Activated naive CD4-positive, alpha-beta T cell treated with anti-CD3 and anti-CD28 coated beads, Interleukin-2, amount 10 ng/mL, durations not matched to agents 7 days and 5 days (primary cell): ENCODE results near the gene CTSE.

ENCODE experiments used
- CTCF ChIA-PET: fragments of 350-600 bp; sonication (Branson Sonifier 250); formaldehyde crosslinking; loops from one replicate; lab custom pipeline; 2021; ENCODE audit warnings: antibody characterized with exemption; lab: Charles Lee
- DNase-seq: peaks from one replicate; pipeline ENCODE4 v3.0.0-alpha.2; 2020
- H3K27ac Mint-ChIP-seq: one replicate; pipeline ENCODE4 v1.8.0; 2021; ENCODE audit warnings: mild to moderate bottlenecking, moderate library complexity, mixed read lengths
- H3K27me3 Mint-ChIP-seq: one replicate; pipeline ENCODE4 v1.8.0; 2021; ENCODE audit warnings: mild to moderate bottlenecking, mixed read lengths
- H3K36me3 Mint-ChIP-seq: one replicate; pipeline ENCODE4 v1.8.0; 2021; ENCODE audit warnings: mixed read lengths
- H3K4me1 Mint-ChIP-seq: one replicate; pipeline ENCODE4 v1.8.0; 2021; ENCODE audit warnings: mixed read lengths
- H3K4me3 Mint-ChIP-seq: one replicate; pipeline ENCODE4 v1.8.0; 2021; ENCODE audit warnings: mild to moderate bottlenecking, moderate library complexity, mixed read lengths
- H3K9me3 Mint-ChIP-seq: one replicate; pipeline ENCODE4 v1.8.0; 2021; ENCODE audit warnings: mixed read lengths

The CTSE gene

DNA sequence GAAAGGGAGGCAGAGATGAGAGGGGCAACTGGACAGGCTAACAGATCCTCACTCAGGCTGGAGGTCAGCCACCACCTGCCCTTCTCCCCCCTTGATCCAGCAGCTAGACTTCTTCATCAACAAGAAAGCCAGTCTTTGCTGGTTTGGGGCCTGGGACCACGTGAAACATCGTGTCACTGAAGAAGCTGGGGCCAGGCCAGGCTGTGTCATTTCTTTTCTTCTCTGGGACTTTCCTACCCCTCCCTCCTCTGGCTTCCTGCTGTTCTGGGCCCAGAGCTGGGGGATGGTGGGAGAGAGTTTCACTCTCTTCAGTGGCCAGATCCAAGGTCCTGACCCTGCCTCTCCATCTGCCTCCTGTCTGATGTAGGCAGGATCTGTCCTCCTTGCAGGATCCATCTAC is 62.3 kb downstream of the CTSE start:
- Mint-ChIP-seq H3K4me3 (no peak overlapping the region), H3K4me1 (peaks cover 2% of the 10 kb centered on the region), H3K36me3 (no peaks in the 10 kb centered on the region), H3K27ac (no peak overlapping the region), H3K9me3 (no peaks in the 10 kb centered on the region), H3K27me3 (peaks cover 67% of the 10 kb centered on the region)
- CTCF ChIA-PET: interaction anchor here (0.6 to 1.3 kb wide), 5 partner anchors 9 to 42 kb away, joined by 3 to 8 read pairs (median 3); no protein-coding TSS in a partner anchor
- peak; percentile 26 for DNase-seq

DNA sequence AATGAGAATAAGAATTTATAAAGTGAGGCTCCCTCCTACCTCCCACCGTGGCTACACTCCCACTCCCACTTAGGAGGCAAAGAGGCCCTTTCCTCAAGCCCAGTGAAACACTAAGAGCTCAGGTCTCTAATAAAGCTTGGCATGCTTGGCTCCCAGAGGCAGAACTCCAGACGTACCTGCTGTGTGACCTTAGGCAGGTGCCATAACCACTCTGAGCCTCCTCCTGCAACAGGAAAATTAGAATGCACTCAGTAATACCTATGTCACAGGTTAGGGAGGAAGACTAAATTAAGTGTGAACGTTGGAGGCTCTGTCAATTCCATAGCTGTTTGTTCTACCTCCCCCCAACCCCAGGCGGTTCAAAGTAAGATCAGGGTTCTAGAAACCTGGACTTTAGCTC is 63.9 kb downstream of the CTSE start:
- H3K4me3 Mint-ChIP-seq: no peak overlapping the region

More for the DNA sequence above, 63.9 kb downstream of the CTSE start:
- Mint-ChIP-seq H3K9me3 (no peaks in the 10 kb centered on the region), H3K27me3 (peaks cover 76% of the 10 kb centered on the region), H3K27ac (no peak overlapping the region), H3K36me3 (no peaks in the 10 kb centered on the region), H3K4me1 (peaks cover 2% of the 10 kb centered on the region)
- CTCF ChIA-PET: interaction anchor here (1.0 to 3.2 kb wide), 2 partner anchors 18 to 149 kb away, joined by 5 to 17 read pairs; no protein-coding TSS in a partner anchor
- no peak for DNase-seq
